Karpas-422 (cell line): ENCODE data around the gene HPN. TPM values are rescaled to one million over a fixed set of nuclear protein-coding genes. Genes with fewer than 3 reads are reported as not detected.

ENCODE experiments used
- DNase-seq: peaks from one replicate; pipeline ENCODE4 v3.0.0-alpha.2; 2015
- H2AFZ ChIP-seq: fragments of 200-600 bp; sonication (generic); 2 replicates; pipeline ENCODE4 v1.6.1; 2014; ENCODE audit warnings: antibody characterized with exemption, low read length, mixed read lengths
- H3K27ac ChIP-seq: fragments of 200-600 bp; sonication (generic); 2 replicates; pipeline ENCODE4 v1.5.1; 2014; ENCODE audit warnings: mild to moderate bottlenecking, low read length, moderate library complexity
- H3K27me3 ChIP-seq: fragments of 200-600 bp; sonication (generic); 2 replicates; pipeline ENCODE4 v1.6.1; 2014; ENCODE audit warnings: low read length, mixed read lengths
- H3K36me3 ChIP-seq: fragments of 200-600 bp; sonication (generic); 2 replicates; pipeline ENCODE4 v1.6.1; 2014; ENCODE audit warnings: low read length, mixed read lengths; ENCODE audit not compliant: insufficient read depth
- H3K4me1 ChIP-seq: fragments of 200-600 bp; sonication (generic); 2 replicates; pipeline ENCODE4 v1.6.1; 2014; ENCODE audit warnings: mild to moderate bottlenecking, low read length, mixed read lengths
- H3K4me2 ChIP-seq: fragments of 200-600 bp; sonication (generic); 2 replicates; pipeline ENCODE4 v1.6.1; 2014; ENCODE audit warnings: low read length, low read depth, mild to moderate bottlenecking; ENCODE audit not compliant: poor library complexity, severe bottlenecking
- H3K4me3 ChIP-seq: fragments of 200-600 bp; sonication (generic); 2 replicates; pipeline ENCODE4 v1.5.1; 2014; ENCODE audit warnings: mild to moderate bottlenecking, antibody characterized with exemption, low read length, mixed read lengths
- H3K79me2 ChIP-seq: fragments of 200-600 bp; sonication (generic); 2 replicates; pipeline ENCODE4 v1.6.1; 2014; ENCODE audit warnings: mild to moderate bottlenecking, low read length, mixed read lengths
- H3K9ac ChIP-seq: fragments of 200-600 bp; sonication (generic); 2 replicates; pipeline ENCODE4 v1.6.0; 2014; ENCODE audit warnings: low read length
- H3K9me2 ChIP-seq: fragments of 200-600 bp; sonication (generic), shearing (Covaris generic); replicated peaks from 2 replicates; pipeline ENCODE4 v1.6.0; 2014; ENCODE audit warnings: mild to moderate bottlenecking, low read length, moderate library complexity; ENCODE audit not compliant: insufficient read depth
- H3K9me3 ChIP-seq: fragments of 300-700, 200-600 bp; sonication (generic); 2 replicates; pipeline ENCODE4 v1.6.1; 2014; ENCODE audit warnings: low read length, mixed read lengths
- H4K20me1 ChIP-seq: fragments of 200-600 bp; sonication (generic); 2 replicates; pipeline ENCODE4 v1.6.1; 2014; ENCODE audit warnings: mild to moderate bottlenecking, antibody characterized with exemption, low read length, low read depth; ENCODE audit not compliant: insufficient read depth
- total RNA-seq: library from RNA; depleted of rRNA; stranded (reverse); fragments of >200 nt; shearing (Covaris generic); gene quantifications from 2 replicates; pipeline ENCODE4 v1.2.3, GENCODE V29; 2014; ENCODE audit warnings: low replicate concordance

HPN gene
- total RNA-seq, 1 experiment from 2014 or later: 0.11 TPM

DNA sequence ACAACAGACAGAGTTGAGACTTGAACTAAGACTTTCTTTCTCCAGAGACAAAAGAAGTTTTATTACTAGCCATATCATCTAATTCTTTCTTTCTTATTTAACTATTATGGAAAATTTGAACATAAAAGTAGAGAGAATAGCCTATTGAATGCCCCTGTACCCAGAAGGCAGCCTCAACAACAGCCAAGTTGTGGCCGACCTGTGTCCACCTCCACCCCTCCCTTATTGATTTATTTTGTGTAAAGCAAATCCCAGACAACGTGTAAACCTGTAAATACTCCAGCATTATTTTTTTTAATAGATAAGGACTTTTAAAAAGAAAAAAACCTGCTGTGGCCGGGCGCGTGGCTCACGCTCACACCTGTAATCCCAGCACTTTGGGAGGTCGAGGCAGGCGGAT lies 48.0 kb downstream of the HPN start:
- H3K4me1 ChIP-seq: peaks cover 43% of the 10 kb centered on the region
- no peaks in the 10 kb centered on the region for H3K27me3 ChIP-seq
- H3K4me2 ChIP-seq: no peak overlapping the region
- no peaks in the 10 kb centered on the region for H3K9me3 ChIP-seq
- no peaks in the 10 kb centered on the region for H3K79me2 ChIP-seq
- no peaks in the 10 kb centered on the region for H3K36me3 ChIP-seq
- H3K9ac ChIP-seq: no peak overlapping the region
- no peak for DNase-seq
- no peak overlapping the region for H3K27ac ChIP-seq
- no peak overlapping the region for H3K4me3 ChIP-seq
- H3K9me2 ChIP-seq: no peaks in the 10 kb centered on the region
- H2AFZ ChIP-seq: no peak overlapping the region
- no peaks in the 10 kb centered on the region for H4K20me1 ChIP-seq

DNA sequence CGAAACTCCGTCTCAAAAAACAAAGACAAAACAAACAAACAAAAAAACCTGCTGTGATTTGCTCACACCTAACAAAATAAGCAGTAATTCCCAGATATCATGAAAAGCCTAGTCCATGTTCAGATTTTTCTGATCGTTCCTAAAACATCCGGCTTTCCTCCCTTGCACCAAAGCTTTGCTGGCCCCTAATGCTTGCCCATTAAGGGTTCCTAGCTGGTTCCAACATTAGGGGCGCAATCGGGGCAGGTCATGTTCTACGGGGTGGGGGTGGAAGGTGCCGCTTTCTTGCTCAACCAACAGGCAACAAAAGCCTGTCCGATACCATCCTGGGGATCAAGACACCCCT lies 48.6 kb downstream of the HPN start:
- Histone ChIP-seq H3K9me3 (no peaks in the 10 kb centered on the region), H3K9me2 (no peaks in the 10 kb centered on the region), H3K4me2 (peak overlapping the region; percentile 57), H3K79me2 (no peaks in the 10 kb centered on the region), H3K27ac (no peak overlapping the region), H3K27me3 (no peaks in the 10 kb centered on the region), H4K20me1 (no peaks in the 10 kb centered on the region), H3K9ac (peak overlapping the region; percentile 37), H3K4me3 (peak overlapping the region; percentile 31; the same call in 1 of the 2 replicates), H3K4me1 (peaks cover 37% of the 10 kb centered on the region), H2AFZ (peak overlapping the region; percentile 91), H3K36me3 (no peaks in the 10 kb centered on the region)
- DNase-seq: no peak

DNA sequence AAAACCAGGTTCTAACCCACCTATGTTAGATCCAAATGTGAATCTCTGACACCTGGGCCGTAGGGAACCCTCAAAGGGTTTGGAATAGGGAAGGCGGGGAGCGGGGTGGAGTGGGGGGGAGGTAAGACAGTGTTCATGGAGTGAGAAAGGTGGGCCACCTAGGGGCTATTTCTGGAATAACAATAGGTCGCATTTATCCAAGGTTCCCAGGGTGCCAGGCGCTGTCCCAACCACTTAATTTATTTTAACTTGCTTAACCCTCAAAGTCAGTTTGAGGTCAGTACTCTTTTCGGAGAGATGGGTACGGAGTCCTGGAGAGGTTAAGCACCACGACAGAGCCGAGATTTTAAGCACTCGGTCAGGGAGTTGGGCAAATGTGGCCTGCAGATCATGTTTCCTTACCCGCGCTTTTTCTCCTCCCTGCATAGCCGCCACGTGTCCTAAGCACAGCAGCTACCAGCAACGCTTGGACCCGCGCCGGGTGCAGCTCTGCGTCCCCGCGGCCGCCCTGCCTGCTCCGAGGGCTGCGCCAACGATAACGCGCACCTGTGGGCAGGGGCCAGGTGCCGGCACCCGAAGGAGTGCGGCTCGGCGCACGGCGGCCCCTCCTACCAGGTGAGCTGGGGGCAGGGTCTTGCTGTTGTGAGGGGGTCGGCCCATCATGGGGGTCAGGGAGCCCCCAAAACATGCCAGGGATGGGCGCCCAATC lies 49.1 kb downstream of the HPN start:
- Histone ChIP-seq H3K9me3 (no peaks in the 10 kb centered on the region), H3K79me2 (no peaks in the 10 kb centered on the region), H3K4me1 (peaks cover 32% of the 10 kb centered on the region), H4K20me1 (no peaks in the 10 kb centered on the region), H3K4me2 (peak overlapping the region; percentile 57), H3K9me2 (no peaks in the 10 kb centered on the region), H2AFZ (peak overlapping the region; percentile 91), H3K9ac (peak overlapping the region; percentile 37), H3K27ac (no peak overlapping the region), H3K27me3 (no peaks in the 10 kb centered on the region), H3K36me3 (no peaks in the 10 kb centered on the region), H3K4me3 (peak overlapping the region; percentile 31; the same call in 1 of the 2 replicates)
- peak; percentile 84 for DNase-seq

DNA sequence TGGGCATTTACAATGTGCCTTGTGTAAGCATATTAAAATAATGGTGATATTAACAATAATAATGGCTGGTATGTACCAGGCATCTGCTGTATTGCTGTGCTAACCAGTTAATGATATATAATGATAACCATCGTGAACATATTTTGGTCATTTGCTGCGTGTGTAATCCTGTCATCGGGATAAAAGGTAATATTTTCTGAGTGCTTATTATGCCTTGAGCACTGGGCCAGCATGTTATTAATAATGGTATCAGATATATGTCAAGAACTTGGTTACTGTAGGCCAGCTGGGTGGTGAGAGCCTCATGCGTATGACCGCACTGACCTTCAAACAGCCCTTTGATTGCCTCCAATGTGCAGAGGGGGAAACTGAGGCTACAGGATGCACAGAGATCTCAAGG lies 51.9 kb downstream of the HPN start:
- Histone ChIP-seq H3K36me3 (no peaks in the 10 kb centered on the region), H3K9ac (no peak overlapping the region), H4K20me1 (no peaks in the 10 kb centered on the region), H3K4me2 (no peak overlapping the region), H3K9me3 (no peaks in the 10 kb centered on the region), H3K27me3 (no peaks in the 10 kb centered on the region), H2AFZ (no peak overlapping the region), H3K4me1 (peaks cover 11% of the 10 kb centered on the region), H3K79me2 (no peaks in the 10 kb centered on the region), H3K9me2 (no peaks in the 10 kb centered on the region), H3K27ac (no peak overlapping the region), H3K4me3 (no peak overlapping the region)
- DNase-seq: no peak

DNA sequence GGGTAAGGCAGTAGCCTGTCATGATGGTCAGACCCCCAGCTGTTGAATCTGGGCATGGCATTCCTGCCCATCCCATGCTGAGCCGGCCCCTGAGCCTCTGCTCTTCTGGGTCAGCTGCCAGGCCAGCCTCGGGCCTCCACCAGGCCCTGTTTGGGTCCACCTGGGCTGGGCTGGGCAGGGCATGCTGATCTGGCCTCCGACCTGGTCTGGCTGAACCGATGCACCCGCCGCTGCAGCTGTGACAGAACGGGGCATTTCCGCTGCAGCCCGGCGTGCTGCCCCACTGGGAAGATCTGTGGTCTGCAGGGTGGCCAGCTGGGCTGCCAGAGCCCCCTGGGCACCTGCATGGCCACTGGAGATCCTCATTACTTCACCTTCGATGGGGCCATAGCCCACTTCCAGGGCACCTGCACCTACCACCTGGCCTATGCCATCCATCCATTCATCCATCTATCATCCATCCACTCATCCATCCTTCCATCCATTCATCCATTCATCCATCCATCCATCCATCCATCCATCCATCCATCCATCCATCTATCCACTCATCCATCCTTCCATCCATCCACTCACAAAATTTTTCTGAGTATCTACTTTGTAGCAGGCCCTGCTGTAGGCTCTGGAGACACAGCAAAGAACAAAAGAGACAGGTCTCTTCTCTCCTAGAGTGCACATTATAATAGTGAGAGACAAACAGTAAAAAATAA lies 52.6 kb downstream of the HPN start:
- Histone ChIP-seq H3K9me3 (no peaks in the 10 kb centered on the region), H3K4me2 (no peak overlapping the region), H3K9me2 (no peaks in the 10 kb centered on the region), H3K9ac (no peak overlapping the region), H2AFZ (no peak overlapping the region), H3K79me2 (no peaks in the 10 kb centered on the region), H3K4me3 (no peak overlapping the region), H3K36me3 (no peaks in the 10 kb centered on the region), H3K4me1 (peaks cover 11% of the 10 kb centered on the region), H3K27ac (no peak overlapping the region), H3K27me3 (no peaks in the 10 kb centered on the region), H4K20me1 (no peaks in the 10 kb centered on the region)
- no peak for DNase-seq

DNA sequence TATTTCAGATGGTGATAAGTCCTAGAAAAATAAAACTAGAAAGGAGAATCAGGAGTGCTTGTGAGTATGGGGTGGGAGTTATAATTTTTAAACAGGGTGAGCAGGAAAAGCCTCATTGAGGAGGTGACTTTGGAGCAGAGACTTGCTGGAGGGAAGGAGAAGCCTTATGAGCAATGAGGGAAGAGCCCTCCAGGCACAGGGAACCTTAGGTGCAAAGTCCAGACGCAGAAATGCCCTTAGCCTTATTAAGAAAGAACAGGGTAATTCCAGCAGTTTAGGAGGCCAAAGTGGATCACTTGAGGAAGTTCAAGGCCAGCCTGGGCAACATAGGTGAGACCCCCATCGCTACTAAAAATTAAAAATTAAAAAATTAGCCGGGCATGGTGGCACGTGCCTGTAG lies 53.1 kb downstream of the HPN start:
- Histone ChIP-seq H3K79me2 (no peaks in the 10 kb centered on the region), H3K4me2 (no peak overlapping the region), H3K9me3 (no peaks in the 10 kb centered on the region), H3K27ac (no peak overlapping the region), H3K4me3 (no peak overlapping the region), H3K4me1 (peaks cover 17% of the 10 kb centered on the region), H4K20me1 (no peaks in the 10 kb centered on the region), H3K9ac (no peak overlapping the region), H3K27me3 (no peaks in the 10 kb centered on the region), H3K36me3 (no peaks in the 10 kb centered on the region), H2AFZ (no peak overlapping the region), H3K9me2 (no peaks in the 10 kb centered on the region)
- no peak for DNase-seq

DNA sequence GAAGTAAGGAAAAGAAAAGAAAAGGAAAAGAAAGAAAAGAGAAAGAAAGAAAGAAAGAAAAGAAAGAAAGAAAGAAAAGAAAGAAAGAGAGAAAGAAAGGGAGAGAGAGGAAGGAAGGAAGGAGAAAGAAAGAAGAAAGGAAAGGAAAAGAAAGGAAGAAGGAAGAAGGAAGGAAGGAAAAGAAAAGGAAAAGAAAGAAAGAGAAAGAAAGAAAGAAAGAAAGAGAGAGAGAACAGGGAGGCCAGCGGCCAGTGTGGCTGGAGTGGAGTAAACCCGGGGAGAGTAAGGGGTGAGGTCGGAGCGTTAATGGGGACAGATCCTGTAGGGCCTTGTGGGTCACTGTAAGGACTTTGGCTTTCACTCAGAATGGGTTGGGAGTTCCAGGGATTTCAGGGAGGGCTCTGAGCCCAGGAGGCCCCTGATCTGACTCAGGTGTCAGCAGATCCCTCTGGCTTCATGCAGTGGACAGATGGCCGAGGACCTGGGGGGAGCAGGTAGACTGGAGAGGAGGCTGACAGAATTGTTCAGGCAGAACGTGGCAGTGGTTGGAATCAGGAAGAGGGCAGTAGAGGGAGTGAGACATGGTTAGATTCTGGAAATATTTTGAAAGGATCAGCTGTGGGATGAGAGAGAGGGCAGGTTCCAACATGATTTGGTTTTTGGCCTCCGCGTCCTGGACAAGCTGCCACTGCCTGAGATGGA lies 54.3 kb downstream of the HPN start:
- no peak for DNase-seq
- H3K4me1 ChIP-seq: peaks cover 10% of the 10 kb centered on the region
- no peak overlapping the region for H3K9ac ChIP-seq

DNA sequence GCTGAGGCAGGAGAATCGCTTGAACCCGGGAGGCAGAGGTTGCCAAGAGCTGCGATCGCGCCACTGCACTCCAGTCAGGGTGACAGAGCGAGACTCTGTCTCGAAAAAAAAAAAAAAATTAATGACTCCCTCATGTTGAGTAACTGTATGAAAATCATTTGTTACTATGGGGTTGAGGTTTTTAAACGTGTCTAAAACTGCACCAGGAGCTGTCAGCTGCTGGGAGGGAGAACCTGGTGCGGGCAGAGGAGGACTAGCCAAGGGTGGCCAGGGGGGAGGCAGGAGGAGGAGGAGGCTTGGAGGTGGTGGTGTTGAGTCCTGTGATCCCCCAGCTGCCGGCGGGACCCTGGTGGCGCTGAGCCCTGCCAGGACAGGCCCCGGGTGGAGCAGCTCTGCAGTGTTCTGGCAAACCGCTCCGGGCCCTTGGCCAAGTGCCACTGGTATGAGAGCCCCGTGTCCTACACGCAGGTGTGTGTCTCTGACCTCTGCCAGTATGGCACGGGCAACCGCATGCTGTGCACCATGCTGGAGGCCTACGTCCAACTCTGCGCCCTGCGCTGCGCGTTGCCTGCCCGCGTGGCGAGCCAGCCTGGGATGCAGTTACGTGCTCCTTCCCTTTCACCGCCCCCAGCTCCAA lies 57.0 kb downstream of the HPN start:
- Histone ChIP-seq H3K9ac (no peak overlapping the region), H3K9me2 (no peaks in the 10 kb centered on the region), H3K4me1 (peaks cover 7% of the 10 kb centered on the region), H2AFZ (no peak overlapping the region), H3K79me2 (no peaks in the 10 kb centered on the region), H3K4me2 (no peak overlapping the region), H3K27ac (no peak overlapping the region), H3K4me3 (no peak overlapping the region), H3K36me3 (no peaks in the 10 kb centered on the region), H4K20me1 (no peaks in the 10 kb centered on the region), H3K27me3 (no peaks in the 10 kb centered on the region), H3K9me3 (no peaks in the 10 kb centered on the region)
- DNase-seq: no peak

More for the DNA sequence above, 54.3 kb downstream of the HPN start:
- Histone ChIP-seq H3K4me3 (no peak overlapping the region), H3K9me2 (no peaks in the 10 kb centered on the region), H2AFZ (no peak overlapping the region), H3K4me2 (no peak overlapping the region), H3K9me3 (no peaks in the 10 kb centered on the region), H3K79me2 (no peaks in the 10 kb centered on the region), H3K27ac (no peak overlapping the region), H3K27me3 (no peaks in the 10 kb centered on the region), H3K36me3 (no peaks in the 10 kb centered on the region), H4K20me1 (no peaks in the 10 kb centered on the region)
